OCI-LY3 (cell line): ENCODE data around the gene IER5.

ENCODE experiments used
- H2AFZ ChIP-seq: fragments of 200-600, 300-600 bp; shearing (Covaris generic); 2 replicates; pipeline ENCODE4 v1.6.0; 2014; ENCODE audit warnings: antibody characterized with exemption, low read depth, low read length
- H3K27ac ChIP-seq: fragments of 200-600, 300-600 bp; sonication (generic); 2 replicates; pipeline ENCODE4 v1.5.1; 2014; ENCODE audit warnings: mild to moderate bottlenecking, low read length, moderate library complexity, mixed read lengths
- H3K27me3 ChIP-seq: fragments of 200-600, 300-600 bp; sonication (generic); 2 replicates; pipeline ENCODE4 v1.6.1; 2014; ENCODE audit warnings: low read depth, low read length, mixed read lengths
- H3K36me3 ChIP-seq: fragments of 200-600, 300-600 bp; sonication (generic); replicated peaks from 2 replicates; pipeline ENCODE3; 2014; ENCODE audit warnings: low read depth, low read length, mixed read lengths
- H3K4me1 ChIP-seq: fragments of 300-600, 200-600 bp; sonication (generic); 2 replicates; pipeline ENCODE4 v1.6.1; 2014; ENCODE audit warnings: low read length, mixed read lengths
- H3K4me2 ChIP-seq: fragments of 200-600, 300-600 bp; sonication (generic); 2 replicates; pipeline ENCODE4 v1.6.1; 2014; ENCODE audit warnings: low read length, mixed read lengths
- H3K4me3 ChIP-seq: fragments of 300-600, 200-600 bp; sonication (generic); 2 replicates; pipeline ENCODE4 v1.5.1; 2014; ENCODE audit warnings: antibody characterized with exemption, mild to moderate bottlenecking, low read length, moderate library complexity
- H3K79me2 ChIP-seq: fragments of 300-600, 200-600 bp; shearing (Covaris generic); 2 replicates; pipeline ENCODE4 v1.6.1; 2014; ENCODE audit warnings: mild to moderate bottlenecking, low read length, mixed read lengths
- H3K9ac ChIP-seq: fragments of 300-600, 200-600 bp; shearing (Covaris generic); 2 replicates; pipeline ENCODE4 v1.6.0; 2014; ENCODE audit warnings: mild to moderate bottlenecking, low read length, moderate library complexity
- H3K9me3 ChIP-seq: fragments of 200-600, 300-600 bp; shearing (Covaris generic); 2 replicates; pipeline ENCODE4 v1.6.1; 2014; ENCODE audit warnings: low read length, mixed read lengths; ENCODE audit not compliant: insufficient read depth
- H4K20me1 ChIP-seq: fragments of 200-600, 300-600 bp; sonication (generic); 2 replicates; pipeline ENCODE4 v1.6.1; 2016; ENCODE audit warnings: low read length, mixed read lengths; ENCODE audit not compliant: insufficient read depth
- CTCF ChIP-seq: fragments of 200-600, 300-600 bp; sonication (generic); IDR thresholded peaks from 2 replicates; pipeline ENCODE4 v1.5.1; 2014; ENCODE audit warnings: antibody characterized with exemption, low read length, low read depth
- EZH2phosphoT487 ChIP-seq: fragments of 200-600 bp; shearing (Covaris generic); IDR thresholded peaks from 2 replicates; pipeline ENCODE4 v1.6.1; 2018; ENCODE audit warnings: antibody characterized with exemption, mixed run types, low read depth

The IER5 gene

GRCh38 chr1:181073638-181074037, 14.9 kb upstream of the IER5 start:
- H4K20me1 ChIP-seq = no peaks in the 10 kb centered on the region
- peaks cover 46% of the 10 kb centered on the region for H3K27me3 ChIP-seq
- H3K4me2 ChIP-seq = no peak overlapping the region
- H3K9me3 ChIP-seq = no peaks in the 10 kb centered on the region; the same call in 1 of the 2 replicates
- TF ChIP-seq CTCF = no peak
- TF ChIP-seq EZH2phosphoT487 = no peak
- H3K9ac ChIP-seq = no peak overlapping the region
- H3K4me3 ChIP-seq = no peak overlapping the region
- H2AFZ ChIP-seq = no peak overlapping the region
- no peaks in the 10 kb centered on the region for H3K79me2 ChIP-seq
- H3K27ac ChIP-seq = no peak overlapping the region
- H3K4me1 ChIP-seq = peaks cover 12% of the 10 kb centered on the region
- H3K36me3 ChIP-seq = no peaks in the 10 kb centered on the region

- Histone ChIP-seq H2AFZ (no peak overlapping the region), H3K36me3 (no peaks in the 10 kb centered on the region), H3K4me3 (no peak overlapping the region), H3K27ac (no peak overlapping the region), H3K79me2 (no peaks in the 10 kb centered on the region), H4K20me1 (no peaks in the 10 kb centered on the region), H3K9me3 (no peaks in the 10 kb centered on the region; the same call in 1 of the 2 replicates), H3K9ac (no peak overlapping the region), H3K4me1 (peaks cover 28% of the 10 kb centered on the region), H3K4me2 (no peak overlapping the region), H3K27me3 (peaks cover 46% of the 10 kb centered on the region)
- TF ChIP-seq EZH2phosphoT487 (no peak), CTCF (no peak)
Measured at GRCh38 chr1:181075766-181076350, 12.6 kb upstream of the IER5 start.

GRCh38 chr1:181076852-181077251, 11.6 kb upstream of the IER5 start:
- Histone ChIP-seq H3K4me3 (no peak overlapping the region), H3K4me1 (peaks cover 28% of the 10 kb centered on the region), H3K4me2 (no peak overlapping the region), H3K9ac (no peak overlapping the region), H3K36me3 (no peaks in the 10 kb centered on the region), H3K79me2 (no peaks in the 10 kb centered on the region), H4K20me1 (no peaks in the 10 kb centered on the region), H2AFZ (no peak overlapping the region), H3K27ac (no peak overlapping the region), H3K27me3 (peaks cover 52% of the 10 kb centered on the region), H3K9me3 (no peaks in the 10 kb centered on the region; the same call in 1 of the 2 replicates)
- TF ChIP-seq CTCF = no peak
- TF ChIP-seq EZH2phosphoT487 = no peak

GRCh38 chr1:181077576-181078242, 10.8 kb upstream of the IER5 start:
- H3K4me3 ChIP-seq = no peak overlapping the region
- no peak overlapping the region for H3K27ac ChIP-seq
- H3K9me3 ChIP-seq = no peaks in the 10 kb centered on the region; the same call in 1 of the 2 replicates
- peak overlapping the region; percentile 15; the same call in 1 of the 2 replicates for H3K4me2 ChIP-seq
- H3K36me3 ChIP-seq = no peaks in the 10 kb centered on the region
- H3K4me1 ChIP-seq = peaks cover 28% of the 10 kb centered on the region
- H2AFZ ChIP-seq = no peak overlapping the region
- TF ChIP-seq EZH2phosphoT487 (no peak), CTCF (no peak)
- H3K27me3 ChIP-seq = peaks cover 55% of the 10 kb centered on the region
- H3K9ac ChIP-seq = no peak overlapping the region
- H3K79me2 ChIP-seq = no peaks in the 10 kb centered on the region
- no peaks in the 10 kb centered on the region for H4K20me1 ChIP-seq
